HL-60 (cell line): Measurements from ENCODE around the gene ARHGAP23.
A peak's percentile ranks its signal among the peaks of the same experiment; 100 is the strongest.

ENCODE experiments used
- DNase-seq, 2 experiments: peaks; one replicate each; pipeline ENCODE4 v3.0.0-alpha.2; 2010 to 2020; ENCODE audit warnings: low read depth in 1 of 2, low spot score in 1 of 2
- H3K27ac ChIP-seq: fragments of 250-450 bp; sonication (Bioruptor Pico); replicated peaks from 2 replicates; pipeline ENCODE4 v1.5.1; 2020; ENCODE audit warnings: mild to moderate bottlenecking, moderate library complexity
- H3K27me3 ChIP-seq: fragments of 250-450 bp; sonication (Bioruptor Pico); 2 replicates; pipeline ENCODE4 v1.5.1; 2021; ENCODE audit warnings: mild to moderate bottlenecking, moderate library complexity; ENCODE audit not compliant: insufficient read depth, poor library complexity, severe bottlenecking
- H3K4me3 ChIP-seq: replicated peaks from 2 replicates; pipeline ENCODE4 v1.5.1; 2011; ENCODE audit warnings: mild to moderate bottlenecking, control low read depth, low read length; ENCODE audit not compliant: insufficient read depth
- CTCF ChIP-seq: IDR thresholded peaks from one replicate; pipeline ENCODE4 v1.5.1; 2011; ENCODE audit warnings: low read length, control low read depth, inconsistent platforms; ENCODE audit not compliant: insufficient read depth
- GABPA ChIP-seq: IDR thresholded peaks from 2 replicates; pipeline ENCODE4 v1.6.1; 2012; ENCODE audit warnings: low read depth
- POLR2AphosphoS5 ChIP-seq: IDR thresholded peaks from 2 replicates; pipeline ENCODE4 v1.6.1; 2012; ENCODE audit warnings: low read depth
- REST ChIP-seq: IDR thresholded peaks from 2 replicates; pipeline ENCODE4 v1.6.1; 2012; ENCODE audit warnings: low read depth; ENCODE audit not compliant: insufficient replicate concordance
- SPI1 ChIP-seq: IDR thresholded peaks from 2 replicates; pipeline ENCODE4 v1.6.1; 2012; ENCODE audit warnings: low read depth, mild to moderate bottlenecking, borderline replicate concordance

The ARHGAP23 gene

GRCh38 chr17:38430316-38430715, 2.1 kb downstream of the ARHGAP23 start:
- TF ChIP-seq POLR2AphosphoS5 (no peak), GABPA (no peak), SPI1 (no peak), CTCF (no peak)
- H3K27me3 ChIP-seq = no peaks in the 10 kb centered on the region
- H3K4me3 ChIP-seq = no peak overlapping the region
- H3K27ac ChIP-seq = peak overlapping the region; percentile 78
- DNase-seq = no peak

GRCh38 chr17:38430822-38431221, 2.6 kb downstream of the ARHGAP23 start:
- Histone ChIP-seq H3K27me3 (no peaks in the 10 kb centered on the region), H3K4me3 (no peak overlapping the region), H3K27ac (no peak overlapping the region)
- DNase-seq = no peak
- TF ChIP-seq POLR2AphosphoS5 (no peak), GABPA (no peak), CTCF (no peak), REST (no peak), SPI1 (no peak)

GRCh38 chr17:38431346-38432145, 3.3 kb downstream of the ARHGAP23 start:
- Histone ChIP-seq H3K4me3 (no peak overlapping the region), H3K27me3 (no peaks in the 10 kb centered on the region), H3K27ac (no peak overlapping the region)
- TF ChIP-seq POLR2AphosphoS5 = no peak
- TF ChIP-seq REST = no peak
- no peak for TF ChIP-seq CTCF
- TF ChIP-seq SPI1 = no peak
- no peak for TF ChIP-seq GABPA
- no peak for DNase-seq

- TF ChIP-seq POLR2AphosphoS5 = no peak
- TF ChIP-seq REST = no peak
- no peak for TF ChIP-seq CTCF
- no peak for TF ChIP-seq GABPA
- TF ChIP-seq SPI1 = no peak
- Histone ChIP-seq H3K27ac (no peak overlapping the region), H3K27me3 (no peaks in the 10 kb centered on the region), H3K4me3 (no peak overlapping the region)
- no peak for DNase-seq
Measured at GRCh38 chr17:38434178-38434665, 6.0 kb downstream of the ARHGAP23 start.
